Activated naive CD4-positive, alpha-beta T cell treated with anti-CD3 and anti-CD28 coated beads, Interleukin-2, amount 50 U/mL, for 24 hours (primary cell): ENCODE data around the gene BLM.
"Not testable (repeated sequence)": the region's sequence is repeated elsewhere in the genome, so short reads cannot be mapped to it uniquely, and the experiment has no call there.

ENCODE experiments used
- H3K27ac Mint-ChIP-seq: one replicate; pipeline ENCODE4 v1.8.0; 2021; ENCODE audit warnings: mild to moderate bottlenecking, mixed read lengths
- H3K27me3 Mint-ChIP-seq: one replicate; pipeline ENCODE4 v1.8.0; 2021; ENCODE audit warnings: mixed read lengths
- H3K36me3 Mint-ChIP-seq: one replicate; pipeline ENCODE4 v1.8.0; 2021; ENCODE audit warnings: mixed read lengths
- H3K4me1 Mint-ChIP-seq: one replicate; pipeline ENCODE4 v1.8.0; 2021; ENCODE audit warnings: mixed read lengths
- H3K4me3 Mint-ChIP-seq: one replicate; pipeline ENCODE4 v1.8.0; 2021; ENCODE audit warnings: mild to moderate bottlenecking, mixed read lengths
- H3K9me3 Mint-ChIP-seq: one replicate; pipeline ENCODE4 v1.8.0; 2021; ENCODE audit warnings: mixed read lengths

The BLM gene

GRCh38 chr15:90707489-90707888, 9.7 kb upstream of the BLM start:
- peaks cover 2% of the 10 kb centered on the region for H3K36me3 Mint-ChIP-seq
- H3K27me3 Mint-ChIP-seq: no peaks in the 10 kb centered on the region
- H3K4me3 Mint-ChIP-seq: no peak overlapping the region
- no peaks in the 10 kb centered on the region for H3K9me3 Mint-ChIP-seq
- peaks cover 21% of the 10 kb centered on the region for H3K4me1 Mint-ChIP-seq
- no peak overlapping the region for H3K27ac Mint-ChIP-seq

- Mint-ChIP-seq H3K4me3 (no peak overlapping the region), H3K27ac (peak overlapping the region; percentile 35), H3K4me1 (peaks cover 21% of the 10 kb centered on the region), H3K36me3 (no peaks in the 10 kb centered on the region), H3K9me3 (no peaks in the 10 kb centered on the region), H3K27me3 (no peaks in the 10 kb centered on the region)
Measured at GRCh38 chr15:90708516-90708915, 8.6 kb upstream of the BLM start.

GRCh38 chr15:90709278-90709677, 7.9 kb upstream of the BLM start:
- H3K36me3 Mint-ChIP-seq: no peaks in the 10 kb centered on the region
- no peaks in the 10 kb centered on the region for H3K9me3 Mint-ChIP-seq
- H3K27ac Mint-ChIP-seq: no peak overlapping the region
- H3K4me3 Mint-ChIP-seq: no peak overlapping the region
- H3K27me3 Mint-ChIP-seq: no peaks in the 10 kb centered on the region
- peaks cover 21% of the 10 kb centered on the region for H3K4me1 Mint-ChIP-seq

GRCh38 chr15:90710436-90711027, 6.6 kb upstream of the BLM start:
- peaks cover 21% of the 10 kb centered on the region for H3K4me1 Mint-ChIP-seq
- H3K4me3 Mint-ChIP-seq: no peak overlapping the region
- no peaks in the 10 kb centered on the region for H3K36me3 Mint-ChIP-seq
- no peaks in the 10 kb centered on the region for H3K9me3 Mint-ChIP-seq
- no peaks in the 10 kb centered on the region for H3K27me3 Mint-ChIP-seq
- H3K27ac Mint-ChIP-seq: no peak overlapping the region

- Mint-ChIP-seq H3K27me3 (no peaks in the 10 kb centered on the region), H3K4me3 (no peak overlapping the region), H3K36me3 (no peaks in the 10 kb centered on the region), H3K9me3 (no peaks in the 10 kb centered on the region), H3K4me1 (peaks cover 29% of the 10 kb centered on the region), H3K27ac (peak overlapping the region; percentile 26)
Measured at GRCh38 chr15:90711418-90711824, 5.7 kb upstream of the BLM start.

- Mint-ChIP-seq H3K36me3 (no peaks in the 10 kb centered on the region), H3K9me3 (no peaks in the 10 kb centered on the region), H3K4me1 (peaks cover 30% of the 10 kb centered on the region), H3K27me3 (no peaks in the 10 kb centered on the region), H3K27ac (peak overlapping the region; percentile 26), H3K4me3 (no peak overlapping the region)
Measured at GRCh38 chr15:90711842-90712241, 5.3 kb upstream of the BLM start.

GRCh38 chr15:90713081-90713480, 4.1 kb upstream of the BLM start:
- Mint-ChIP-seq H3K36me3 (no peaks in the 10 kb centered on the region), H3K27me3 (no peaks in the 10 kb centered on the region), H3K4me1 (peaks cover 34% of the 10 kb centered on the region), H3K4me3 (no peak overlapping the region), H3K27ac (no peak overlapping the region), H3K9me3 (no peaks in the 10 kb centered on the region)

GRCh38 chr15:90716317-90716975, 700 bp upstream of the BLM start:
- peak overlapping the region; percentile 94 for H3K27ac Mint-ChIP-seq
- no peaks in the 10 kb centered on the region for H3K9me3 Mint-ChIP-seq
- H3K27me3 Mint-ChIP-seq: no peaks in the 10 kb centered on the region
- no peaks in the 10 kb centered on the region for H3K36me3 Mint-ChIP-seq
- H3K4me1 Mint-ChIP-seq: peaks cover 27% of the 10 kb centered on the region
- H3K4me3 Mint-ChIP-seq: peak overlapping the region; percentile 97

GRCh38 chr15:90718232-90718631, 1.1 kb downstream of the BLM start:
- H3K27ac Mint-ChIP-seq: no peak overlapping the region
- peak overlapping the region; percentile 97 for H3K4me3 Mint-ChIP-seq
- peaks cover 21% of the 10 kb centered on the region for H3K4me1 Mint-ChIP-seq
- no peaks in the 10 kb centered on the region for H3K9me3 Mint-ChIP-seq
- H3K36me3 Mint-ChIP-seq: no peaks in the 10 kb centered on the region
- H3K27me3 Mint-ChIP-seq: no peaks in the 10 kb centered on the region

- Mint-ChIP-seq H3K27ac (no peak overlapping the region), H3K4me1 (peaks cover 21% of the 10 kb centered on the region)
Measured at GRCh38 chr15:90720131-90720530, 3.0 kb downstream of the BLM start.

GRCh38 chr15:90729261-90729660, 12.1 kb downstream of the BLM start:
- H3K4me1 Mint-ChIP-seq: peaks cover 4% of the 10 kb centered on the region
- H3K4me3 Mint-ChIP-seq: no peak overlapping the region
- H3K27me3 Mint-ChIP-seq: no peaks in the 10 kb centered on the region
- no peak overlapping the region for H3K27ac Mint-ChIP-seq
- peaks cover 4% of the 10 kb centered on the region for H3K36me3 Mint-ChIP-seq
- no peaks in the 10 kb centered on the region for H3K9me3 Mint-ChIP-seq

More at GRCh38 chr15:90720131-90720530, 3.0 kb downstream of the BLM start:
- Mint-ChIP-seq H3K36me3 (no peaks in the 10 kb centered on the region), H3K4me3 (no peak overlapping the region), H3K27me3 (no peaks in the 10 kb centered on the region), H3K9me3 (no peaks in the 10 kb centered on the region)

- Mint-ChIP-seq H3K27me3 (no peaks in the 10 kb centered on the region), H3K36me3 (peaks cover 4% of the 10 kb centered on the region), H3K9me3 (no peaks in the 10 kb centered on the region), H3K27ac (no peak overlapping the region), H3K4me3 (no peak overlapping the region), H3K4me1 (peaks cover 5% of the 10 kb centered on the region)
Measured at GRCh38 chr15:90730290-90730689, 13.1 kb downstream of the BLM start.

GRCh38 chr15:90735923-90736322, 18.8 kb downstream of the BLM start:
- Mint-ChIP-seq H3K4me3 (no peak overlapping the region), H3K27ac (no peak overlapping the region), H3K4me1 (peaks cover 19% of the 10 kb centered on the region), H3K27me3 (no peaks in the 10 kb centered on the region), H3K36me3 (peaks cover 10% of the 10 kb centered on the region), H3K9me3 (peaks cover 5% of the 10 kb centered on the region)

- H3K4me3 Mint-ChIP-seq, H3K27me3 Mint-ChIP-seq, H3K27ac Mint-ChIP-seq: not testable (repeated sequence)
- Mint-ChIP-seq H3K36me3 (peaks cover 11% of the 10 kb centered on the region), H3K9me3 (peaks cover 11% of the 10 kb centered on the region), H3K4me1 (peaks cover 28% of the 10 kb centered on the region)
Measured at GRCh38 chr15:90740545-90740944, 23.4 kb downstream of the BLM start.

- H3K4me1 Mint-ChIP-seq: peaks cover 24% of the 10 kb centered on the region
- peaks cover 11% of the 10 kb centered on the region for H3K9me3 Mint-ChIP-seq
- no peak overlapping the region for H3K27ac Mint-ChIP-seq
- H3K4me3 Mint-ChIP-seq: no peak overlapping the region
- peaks cover 9% of the 10 kb centered on the region for H3K36me3 Mint-ChIP-seq
- no peaks in the 10 kb centered on the region for H3K27me3 Mint-ChIP-seq
Measured at GRCh38 chr15:90742087-90742486, 24.9 kb downstream of the BLM start.

- peaks cover 24% of the 10 kb centered on the region for H3K4me1 Mint-ChIP-seq
- no peaks in the 10 kb centered on the region for H3K27me3 Mint-ChIP-seq
- H3K4me3 Mint-ChIP-seq: no peak overlapping the region
- H3K27ac Mint-ChIP-seq: no peak overlapping the region
- peaks cover 11% of the 10 kb centered on the region for H3K9me3 Mint-ChIP-seq
- peaks cover 4% of the 10 kb centered on the region for H3K36me3 Mint-ChIP-seq
Measured at GRCh38 chr15:90743407-90743806, 26.3 kb downstream of the BLM start.
